ENCODE results near the gene ACOT9. TPM values are rescaled to one million over a fixed set of nuclear protein-coding genes. Genes with fewer than 3 reads are reported as not detected.
"Not testable (repeated sequence)": the region's sequence is repeated elsewhere in the genome, so short reads cannot be mapped to it uniquely, and the experiment has no call there.

ACOT9 gene, protein sequence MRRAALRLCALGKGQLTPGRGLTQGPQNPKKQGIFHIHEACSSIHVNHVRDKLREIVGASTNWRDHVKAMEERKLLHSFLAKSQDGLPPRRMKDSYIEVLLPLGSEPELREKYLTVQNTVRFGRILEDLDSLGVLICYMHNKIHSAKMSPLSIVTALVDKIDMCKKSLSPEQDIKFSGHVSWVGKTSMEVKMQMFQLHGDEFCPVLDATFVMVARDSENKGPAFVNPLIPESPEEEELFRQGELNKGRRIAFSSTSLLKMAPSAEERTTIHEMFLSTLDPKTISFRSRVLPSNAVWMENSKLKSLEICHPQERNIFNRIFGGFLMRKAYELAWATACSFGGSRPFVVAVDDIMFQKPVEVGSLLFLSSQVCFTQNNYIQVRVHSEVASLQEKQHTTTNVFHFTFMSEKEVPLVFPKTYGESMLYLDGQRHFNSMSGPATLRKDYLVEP
- 66.4 and 70.7 TPM in 2 replicates for total RNA-seq

DNA sequence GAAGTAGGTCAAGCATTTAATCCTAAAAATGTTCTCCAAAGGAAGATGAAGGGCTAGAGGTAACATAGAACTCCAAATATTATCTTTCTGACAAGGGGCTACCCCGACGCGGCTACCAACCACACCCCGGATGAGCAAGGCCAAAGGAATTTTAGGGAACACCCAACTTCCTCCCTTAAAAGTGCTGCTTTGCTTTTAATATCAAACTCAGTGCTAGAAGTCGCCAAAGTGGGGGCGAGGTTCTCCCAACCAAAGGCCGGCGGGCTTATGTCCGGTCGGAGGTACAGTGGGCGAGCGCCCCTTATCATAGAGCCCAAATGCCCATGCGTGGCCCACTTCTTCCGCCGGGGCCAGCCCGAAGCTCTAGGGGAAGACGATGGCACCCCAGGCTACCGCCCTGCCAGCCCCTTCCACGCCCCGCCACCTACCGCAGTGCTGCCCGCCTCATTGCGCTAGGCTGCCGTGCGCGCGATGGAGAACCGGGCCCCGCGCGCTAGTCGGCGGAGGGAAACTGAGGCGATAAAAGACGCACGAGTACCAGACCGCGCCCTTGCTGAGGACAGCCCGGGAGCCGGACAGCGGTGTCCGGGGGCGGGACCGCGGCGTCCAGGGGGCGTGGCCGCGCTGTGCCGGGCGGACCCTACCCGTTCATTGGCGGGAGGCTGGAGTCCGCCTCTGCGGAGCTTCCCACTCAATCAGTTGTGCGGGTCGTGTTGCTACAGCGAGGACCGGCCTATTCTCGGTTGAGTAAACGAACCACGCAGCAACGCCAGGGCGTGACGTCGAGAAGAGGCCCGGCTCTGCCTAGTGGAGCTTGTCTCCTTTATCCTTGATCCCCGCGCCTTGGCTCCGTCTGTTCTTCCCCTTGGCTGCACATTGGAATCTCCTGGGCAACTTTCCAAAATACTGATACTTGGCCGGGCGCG, at the start of gene ACOT9:
Gene ACOT9, minus strand, starts transcription at position 580 of the 926 bp plus-strand sequence. Its CDS starts 132 bp downstream, at position 448.
- DNase-seq (ENCODE audit: low read depth in 2 of 2): peak; percentile 87 to 95

DNA sequence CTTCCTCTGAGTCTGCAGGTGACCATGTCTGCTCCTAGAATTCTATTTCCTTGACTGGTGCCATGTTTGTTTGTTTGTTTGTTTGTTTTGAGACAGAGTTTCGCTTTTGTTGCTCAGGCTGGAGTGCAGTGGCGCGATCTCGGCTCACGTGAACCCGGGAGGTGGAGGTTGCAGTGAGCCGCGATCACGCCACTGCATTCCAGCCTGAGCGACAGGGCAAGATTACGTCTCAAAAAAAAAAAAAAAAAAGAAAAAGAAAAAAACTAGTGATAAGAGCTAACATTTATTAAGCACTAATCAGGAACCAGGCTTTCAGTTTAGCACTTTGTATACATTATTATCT, 47.0 kb upstream of the ACOT9 start:
- DNase-seq (ENCODE audit: low read depth in 2 of 2): no peak

DNA sequence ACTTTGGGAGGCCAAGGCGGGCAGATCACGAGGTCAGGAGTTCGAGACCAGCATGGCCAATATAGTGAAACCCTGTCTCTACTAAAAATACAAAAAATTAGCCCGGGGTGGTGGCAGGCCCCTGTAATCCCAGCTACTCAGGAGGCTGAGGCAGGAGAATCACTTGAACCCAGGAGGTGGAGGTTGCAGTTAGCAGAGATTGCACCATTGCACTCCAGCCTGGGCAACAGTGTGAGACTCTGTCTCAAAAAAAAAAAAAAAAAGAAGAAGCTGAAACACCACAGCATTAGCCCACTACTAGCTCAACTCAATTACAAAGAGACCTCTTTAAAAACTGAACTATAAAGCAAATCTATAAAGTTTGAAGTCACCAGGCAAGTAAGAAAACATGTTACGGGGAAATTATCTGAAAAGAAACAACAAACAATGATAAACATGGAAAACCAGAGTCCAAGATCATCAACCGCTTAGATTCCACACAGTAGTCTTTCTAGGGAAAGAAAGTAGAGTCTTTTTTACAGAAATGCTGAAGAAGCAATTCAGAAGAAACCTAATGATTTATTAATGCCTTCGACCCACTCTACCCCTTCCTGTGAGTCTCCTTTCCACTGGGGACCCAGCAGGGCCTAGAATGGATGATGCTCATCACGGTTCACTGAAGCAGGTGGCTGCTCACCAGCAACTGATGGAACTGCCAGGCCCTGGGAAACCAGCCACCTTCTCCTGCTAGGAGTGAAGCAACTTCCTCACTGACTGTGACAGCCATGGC, 46.5 kb upstream of the ACOT9 start:
- DNase-seq (ENCODE audit: low read depth in 2 of 2): no peak

DNA sequence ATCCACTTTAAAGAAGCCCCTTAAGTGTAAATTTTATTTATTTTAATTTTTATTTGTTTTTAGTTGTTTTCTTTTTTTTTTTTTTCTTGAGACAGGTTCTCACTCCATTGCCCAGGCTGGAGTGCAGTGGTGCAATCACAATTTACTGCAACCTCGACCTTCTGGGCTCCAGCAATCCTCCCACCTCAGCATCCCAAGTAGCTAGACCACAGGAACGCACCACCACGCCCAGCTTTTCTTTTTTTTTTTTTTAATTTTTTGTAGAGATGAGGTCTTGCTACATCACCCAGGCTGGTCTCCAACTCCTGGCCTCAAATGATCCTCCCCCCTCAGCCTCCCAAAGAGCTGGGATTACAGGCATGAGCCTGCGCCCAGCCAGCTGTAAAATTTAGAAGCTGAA, 45.9 kb upstream of the ACOT9 start:
- no peak for DNase-seq (ENCODE audit: low read depth in 2 of 2)

DNA sequence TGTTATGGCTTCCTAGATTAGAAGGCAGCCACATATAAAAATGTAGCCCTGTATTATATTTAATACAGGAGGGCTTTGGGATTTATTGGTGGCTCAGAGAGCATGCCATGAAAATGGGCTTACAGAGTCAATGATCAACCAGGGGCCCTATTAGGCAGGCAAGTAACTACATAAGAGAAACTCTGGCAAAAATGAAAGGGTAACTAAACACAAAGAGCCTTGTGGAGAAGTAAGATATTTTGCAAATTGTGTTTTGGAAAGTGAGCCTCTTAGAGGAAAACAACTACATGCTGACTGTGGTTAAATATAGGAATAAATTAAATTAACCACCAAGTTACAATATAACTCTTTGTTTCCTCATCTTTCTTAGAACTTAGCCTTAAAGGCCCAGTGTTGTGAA, 45.4 kb upstream of the ACOT9 start:
- DNase-seq (ENCODE audit: low read depth in 2 of 2): no peak

DNA sequence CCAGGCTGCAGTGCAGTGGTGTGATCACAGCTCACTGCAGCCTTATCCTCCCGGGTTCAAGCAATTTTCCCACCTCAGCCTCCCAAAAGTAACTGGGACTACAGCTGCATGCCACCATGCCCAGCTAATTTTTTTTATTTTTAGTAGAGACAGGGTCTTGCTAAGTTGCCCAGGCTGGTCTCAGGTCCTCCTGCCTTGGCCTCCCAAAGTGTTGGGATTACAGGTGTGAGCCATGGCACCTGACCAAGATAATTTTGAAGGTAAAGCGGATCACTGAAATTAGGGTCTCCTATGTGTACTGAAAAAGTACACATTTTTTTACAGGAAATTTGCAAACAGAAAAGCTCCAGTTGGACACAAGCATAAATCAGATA, 44.7 kb upstream of the ACOT9 start:
- peak in 1 of 2 donors; percentile 48 for DNase-seq (ENCODE audit: low read depth in 2 of 2)

DNA sequence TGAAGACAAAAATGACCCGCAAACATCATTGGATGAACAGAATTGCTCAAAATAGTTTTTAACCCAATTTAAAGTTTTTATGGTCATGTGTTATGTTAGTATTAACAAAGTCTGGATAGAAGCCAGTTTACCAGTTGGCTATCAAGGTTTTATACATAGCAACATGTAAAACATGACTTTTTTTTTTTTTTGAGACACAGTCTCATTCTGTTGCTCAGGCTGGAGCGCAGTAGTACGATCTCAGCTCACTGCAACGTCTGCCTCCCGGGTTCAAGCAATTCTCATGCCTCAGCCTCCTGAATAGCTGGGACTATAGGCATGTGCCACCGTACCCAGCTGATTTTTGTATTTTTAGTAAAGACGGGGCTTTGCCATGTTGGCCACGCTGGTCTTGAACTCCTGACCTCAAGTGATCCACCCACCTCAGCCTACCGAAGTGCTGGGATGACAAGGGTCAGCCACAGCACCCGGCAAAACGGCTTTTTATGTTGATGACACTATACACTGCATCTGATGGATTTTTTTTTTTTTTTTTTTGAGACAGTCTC, 43.3 kb upstream of the ACOT9 start:
- peak; percentile 45 to 76 for DNase-seq (ENCODE audit: low read depth in 2 of 2)

DNA sequence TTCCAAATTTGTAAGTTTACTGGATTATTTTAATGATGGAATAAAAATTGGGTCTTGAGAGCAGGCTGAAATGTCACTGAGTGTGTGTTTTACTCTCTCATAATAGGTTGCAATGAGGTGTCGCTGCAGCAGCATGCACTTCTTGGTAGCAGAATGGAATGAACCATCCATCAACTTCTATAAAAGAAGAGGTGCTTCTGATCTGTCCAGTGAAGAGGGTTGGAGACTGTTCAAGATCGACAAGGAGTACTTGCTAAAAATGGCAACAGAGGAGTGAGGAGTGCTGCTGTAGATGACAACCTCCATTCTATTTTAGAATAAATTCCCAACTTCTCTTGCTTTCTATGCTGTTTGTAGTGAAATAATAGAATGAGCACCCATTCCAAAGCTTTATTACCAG, 42.5 kb upstream of the ACOT9 start:
- peak in 1 of 2 donors; percentile 33 for DNase-seq (ENCODE audit: low read depth in 2 of 2)

DNA sequence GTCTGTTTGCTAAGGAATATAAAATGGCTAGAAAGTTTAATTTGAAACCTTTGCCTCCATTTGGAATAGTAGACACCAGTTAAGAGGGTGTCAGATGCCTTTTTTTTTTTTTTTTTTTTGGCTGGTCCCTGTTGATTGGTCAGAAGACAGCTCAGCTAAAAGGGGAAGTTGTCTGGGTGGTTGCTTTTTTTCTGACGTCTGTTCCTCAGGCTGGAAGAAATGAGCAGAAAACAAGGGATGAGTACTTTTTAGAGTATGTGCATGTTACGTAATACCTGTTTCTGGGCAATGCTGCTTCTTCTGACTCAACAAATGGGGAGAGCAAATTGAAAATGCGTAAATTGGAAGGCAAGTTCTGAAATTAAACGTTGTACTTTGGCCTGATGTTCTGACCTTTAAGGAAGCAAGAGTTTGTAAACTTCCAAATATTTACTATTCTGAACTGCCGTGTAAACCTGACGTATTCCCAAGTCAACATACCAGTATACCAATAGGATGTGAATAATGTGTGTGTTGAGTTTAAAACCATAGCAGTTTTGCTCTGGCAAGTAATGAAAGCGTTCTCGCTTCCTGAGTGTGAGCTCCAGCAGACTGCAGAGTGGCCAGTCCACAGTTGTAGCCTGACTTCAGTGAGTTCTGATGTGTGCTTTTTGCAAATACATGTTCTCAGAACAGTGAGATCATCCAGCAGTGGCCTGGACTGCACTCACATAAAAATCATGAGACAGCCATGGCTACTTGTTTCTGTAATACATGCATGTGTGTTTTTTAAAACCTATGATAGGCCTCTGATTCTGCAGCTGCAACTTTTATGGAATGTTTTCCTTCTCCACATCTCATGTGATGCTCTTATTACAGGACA, 41.6 kb upstream of the ACOT9 start:
- peak in 1 of 2 donors; percentile 33 for DNase-seq (ENCODE audit: low read depth in 2 of 2)

DNA sequence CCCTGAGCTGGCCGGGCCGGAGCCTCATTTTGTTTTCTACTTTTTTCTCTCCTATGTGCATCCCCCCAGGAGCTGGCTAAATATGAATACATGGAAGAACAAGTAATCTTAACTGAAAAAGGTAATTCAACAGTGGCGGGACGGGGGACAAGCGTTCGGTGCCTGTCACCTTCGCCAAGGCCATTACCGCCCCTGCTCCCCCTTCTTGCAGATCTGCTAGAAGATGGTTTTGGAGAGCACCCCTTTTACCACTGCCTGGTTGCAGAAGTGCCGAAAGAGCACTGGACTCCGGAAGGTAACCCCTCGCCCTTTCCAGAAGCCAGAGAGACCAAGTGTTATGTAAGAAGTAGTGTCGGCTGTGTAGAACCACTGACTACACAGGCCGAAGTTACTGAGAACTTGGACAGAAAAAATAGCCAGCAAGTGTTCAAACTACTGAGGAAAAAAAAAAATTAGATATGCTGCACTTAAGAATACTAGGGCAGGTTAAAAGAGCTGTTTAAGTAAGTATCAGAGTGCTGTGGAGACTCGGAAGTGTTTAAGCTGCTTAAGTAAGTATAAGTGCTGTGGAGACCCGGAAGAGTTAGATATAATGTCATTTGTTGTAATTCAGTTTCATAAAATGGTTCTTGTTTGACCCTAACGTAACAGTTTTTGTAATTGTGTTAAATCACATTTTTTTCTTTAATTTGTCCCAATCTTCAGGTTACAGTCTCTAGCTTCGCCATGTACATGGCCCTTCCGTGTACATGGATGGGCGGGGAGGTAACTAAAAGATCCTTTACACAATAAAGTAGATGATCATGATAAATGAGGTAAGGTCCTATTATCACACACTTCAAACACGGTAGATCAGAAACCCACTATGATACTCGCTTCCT, 40.8 kb upstream of the ACOT9 start:
- no peak for DNase-seq (ENCODE audit: low read depth in 2 of 2)

DNA sequence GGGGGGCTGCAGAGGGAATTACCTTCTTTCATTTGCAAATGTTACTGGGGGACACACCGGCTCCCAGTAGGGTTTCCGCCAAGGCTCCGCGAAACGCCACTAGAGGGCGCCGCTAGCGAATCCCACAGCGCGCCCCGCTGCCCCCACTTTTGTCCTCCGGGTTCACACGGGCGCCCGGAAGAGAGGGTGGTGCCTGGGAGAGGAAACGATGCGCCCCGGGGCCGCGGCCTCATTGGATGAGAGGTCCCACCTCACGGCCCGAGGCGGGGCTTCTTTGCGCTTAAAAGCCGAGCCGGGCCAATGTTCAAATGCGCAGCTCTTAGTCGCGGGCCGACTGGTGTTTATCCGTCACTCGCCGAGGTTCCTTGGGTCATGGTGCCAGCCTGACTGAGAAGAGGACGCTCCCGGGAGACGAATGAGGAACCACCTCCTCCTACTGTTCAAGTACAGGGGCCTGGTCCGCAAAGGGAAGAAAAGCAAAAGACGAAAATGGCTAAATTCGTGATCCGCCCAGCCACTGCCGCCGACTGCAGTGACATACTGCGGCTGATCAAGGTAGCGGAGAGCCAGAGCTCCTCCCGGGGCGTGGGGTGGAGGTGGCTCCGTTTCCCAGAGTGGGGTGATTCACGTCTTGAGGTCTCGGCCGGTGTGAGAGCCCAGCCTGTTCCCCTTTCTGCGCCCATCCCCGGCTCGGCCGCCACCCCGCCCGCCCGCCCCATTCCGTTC, 40.0 kb upstream of the ACOT9 start, which contains the start of gene SAT1:
Gene SAT1, plus strand, starts transcription at position 311 of the 726 bp plus-strand sequence. Its CDS starts 179 bp downstream, at position 490.
- peak; percentile 86 to 94 for DNase-seq (ENCODE audit: low read depth in 2 of 2)

DNA sequence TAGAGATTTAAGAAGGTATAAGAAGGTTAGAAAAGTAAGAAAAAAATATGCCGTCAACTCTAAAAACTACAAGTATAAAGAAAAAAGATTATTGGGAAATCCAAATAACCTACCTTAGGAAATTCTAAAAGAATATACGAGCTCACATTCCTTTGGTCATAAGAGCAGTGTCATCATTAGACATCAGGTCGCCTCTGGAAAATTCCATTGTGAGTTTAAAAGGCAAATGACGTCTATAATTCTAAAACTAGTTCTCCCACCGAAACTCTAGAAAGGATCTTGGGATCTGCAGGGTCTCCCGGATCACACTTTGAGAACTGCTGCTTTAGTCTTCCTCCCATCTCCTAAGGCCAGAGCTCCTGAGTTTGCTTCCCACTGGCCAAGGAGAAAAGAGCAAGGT, 39.4 kb upstream of the ACOT9 start:
- DNase-seq (ENCODE audit: low read depth in 2 of 2): peak; percentile 20 to 31

DNA sequence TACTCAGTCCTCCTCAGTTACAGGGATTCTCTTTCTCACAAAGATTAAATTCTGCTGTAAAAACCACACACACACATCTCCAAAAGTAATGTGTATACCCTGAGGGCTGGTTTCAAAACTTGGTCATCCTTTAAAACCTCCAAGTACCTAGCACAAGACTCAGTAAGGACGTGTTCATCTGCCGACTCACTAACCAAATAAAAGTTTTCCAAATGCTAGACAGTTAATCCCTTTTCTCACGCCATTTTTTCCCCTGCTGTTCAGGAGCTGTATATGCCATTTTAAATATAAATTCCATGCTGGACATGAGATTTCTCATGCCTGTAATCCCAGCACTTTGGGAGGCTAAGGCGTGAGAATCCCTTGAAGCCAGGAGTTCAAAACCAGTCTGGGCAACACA, 35.9 kb upstream of the ACOT9 start:
- peak in 1 of 2 donors; percentile 21 for DNase-seq (ENCODE audit: low read depth in 2 of 2)

DNA sequence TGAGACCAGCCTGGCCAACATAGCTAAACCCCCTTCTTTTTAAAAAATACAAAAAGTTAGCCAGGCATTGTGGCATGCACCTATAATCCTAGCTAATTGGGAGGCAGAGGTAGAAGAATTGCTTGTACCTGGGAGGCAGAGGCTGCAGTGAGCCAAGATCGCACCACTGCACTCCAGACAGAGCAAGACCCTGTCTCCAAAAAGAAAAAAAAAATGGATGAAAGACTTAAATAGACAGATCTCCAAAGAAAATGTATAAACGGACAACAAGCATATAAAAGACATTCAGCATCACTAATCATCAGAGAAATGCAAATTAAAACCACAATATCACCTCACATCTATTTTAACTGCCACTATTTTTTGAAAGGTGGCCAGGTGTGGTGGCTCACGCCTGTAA, 33.3 kb upstream of the ACOT9 start:
- DNase-seq (ENCODE audit: low read depth in 2 of 2): no peak

DNA sequence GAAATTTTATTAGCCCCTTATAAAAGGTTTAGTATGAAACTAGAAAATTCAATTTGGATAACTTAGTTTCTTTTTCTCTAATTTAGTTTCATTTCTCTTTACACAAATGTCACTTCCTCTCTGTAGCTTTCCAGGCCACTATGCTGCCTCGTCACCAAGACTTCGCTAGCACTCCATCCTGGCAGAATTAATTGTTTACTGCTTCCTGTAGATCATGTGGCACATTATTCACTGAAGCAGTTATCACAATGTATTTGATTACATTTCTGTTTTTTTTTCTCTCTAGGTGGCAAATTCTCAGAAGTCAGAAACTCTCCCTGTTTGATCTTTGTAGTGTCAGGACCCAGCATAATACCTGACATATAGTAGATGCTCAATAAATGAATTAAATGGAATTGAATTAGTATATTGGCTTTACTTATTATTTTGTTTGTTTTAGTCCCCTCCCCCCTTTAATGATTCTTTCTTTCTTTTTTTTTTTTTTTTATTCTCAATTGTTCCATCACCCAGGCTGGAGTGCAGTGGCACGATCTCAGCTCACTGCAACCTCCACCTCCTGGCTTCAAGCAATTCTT, 30.6 kb upstream of the ACOT9 start:
- peak; percentile 81 to 83 for DNase-seq (ENCODE audit: low read depth in 2 of 2)

DNA sequence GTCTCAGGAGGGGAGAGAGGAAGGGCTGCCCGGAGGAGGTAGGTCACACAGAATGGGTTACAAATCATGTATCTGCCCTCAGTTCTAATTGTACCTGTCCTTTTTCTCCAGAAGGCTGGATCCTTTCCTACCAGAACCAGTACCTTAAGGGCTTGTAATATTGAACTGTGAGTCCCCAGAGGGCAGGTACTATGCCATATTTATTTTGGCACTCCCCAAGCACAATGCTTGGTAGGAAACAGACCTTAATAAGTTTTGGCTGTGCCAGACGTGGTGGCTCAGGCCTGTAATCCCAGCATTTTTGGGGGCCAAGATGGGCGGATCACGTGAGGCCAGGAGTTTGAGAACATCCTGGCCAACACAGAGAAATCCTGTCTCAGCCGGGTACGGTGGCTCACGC, 28.0 kb upstream of the ACOT9 start:
- not testable (repeated sequence) for DNase-seq (ENCODE audit: low read depth in 2 of 2)

DNA sequence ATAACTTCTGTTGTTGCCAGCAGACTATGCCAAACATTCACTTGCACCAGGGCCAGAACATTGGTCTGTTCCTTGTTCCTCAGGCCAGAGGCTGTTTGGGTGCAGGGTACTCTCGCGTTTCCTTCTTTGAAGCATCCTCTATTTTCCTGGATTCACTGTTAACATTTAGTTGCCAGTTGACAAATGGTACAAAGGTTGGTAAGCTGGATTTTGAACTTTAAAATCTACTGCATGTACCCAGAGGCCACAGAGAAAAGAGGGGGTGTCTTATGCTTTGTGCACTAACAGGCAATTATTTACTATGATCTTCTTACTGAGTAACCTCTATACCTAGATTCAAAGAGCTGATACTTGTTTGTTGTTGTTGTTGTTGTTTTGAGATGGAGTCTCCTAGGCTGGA, 27.1 kb upstream of the ACOT9 start:
- DNase-seq (ENCODE audit: low read depth in 2 of 2): no peak
